HG03280 (cell line): ENCODE measurements around the gene COL1A1.

Experiments used
- ATAC-seq: cut with Tn5 transposase; IDR thresholded peaks from one replicate; pipeline ENCODE4 v1.9.1; 2021; ENCODE audit warnings: mild to moderate bottlenecking, moderate library complexity; ENCODE audit not compliant: unreplicated experiment

Gene COL1A1

DNA sequence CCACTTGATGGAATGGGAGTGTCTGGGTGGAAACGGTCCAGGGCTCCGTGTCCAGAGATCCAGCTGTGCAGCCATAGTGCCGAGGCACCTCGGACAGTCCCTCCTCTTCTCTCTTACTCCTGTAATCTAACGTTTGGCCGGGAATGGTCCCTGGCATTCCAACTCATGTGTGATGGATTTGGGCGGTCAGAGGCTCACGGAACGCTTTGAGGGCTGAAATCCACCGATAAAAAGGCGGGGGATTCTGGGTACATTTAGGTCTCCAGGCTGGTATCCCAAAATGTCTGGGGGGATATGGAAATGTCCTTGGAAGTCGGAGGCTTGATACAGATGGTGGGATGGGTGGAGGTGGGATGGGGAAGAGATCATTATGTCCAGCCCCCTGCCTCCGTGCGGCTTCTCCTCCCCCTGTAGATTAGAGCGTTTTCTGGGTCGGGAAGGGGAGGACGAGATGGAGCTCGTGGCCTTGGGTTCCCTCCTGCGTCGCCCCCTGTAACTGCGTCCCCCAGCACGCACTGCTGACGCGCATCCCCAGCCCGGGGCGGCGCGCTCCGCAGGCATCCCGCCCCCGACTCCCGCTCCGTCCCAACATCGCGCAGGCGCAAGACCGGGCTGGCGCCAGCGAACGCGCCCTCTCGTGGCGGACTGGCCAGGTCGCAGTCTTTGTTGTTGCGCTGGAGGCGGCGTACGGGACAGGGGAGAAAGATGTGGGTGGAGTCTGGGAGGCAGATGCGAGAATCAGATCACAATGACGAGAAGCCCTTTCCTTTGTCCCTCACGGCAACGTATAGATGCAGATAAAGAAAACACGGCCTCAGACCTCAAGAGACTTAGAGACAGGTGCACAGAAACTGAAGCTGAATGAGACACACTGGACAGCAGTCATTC is 40.2 kb downstream of the COL1A1 start:
- ATAC-seq = peak; percentile 93

DNA sequence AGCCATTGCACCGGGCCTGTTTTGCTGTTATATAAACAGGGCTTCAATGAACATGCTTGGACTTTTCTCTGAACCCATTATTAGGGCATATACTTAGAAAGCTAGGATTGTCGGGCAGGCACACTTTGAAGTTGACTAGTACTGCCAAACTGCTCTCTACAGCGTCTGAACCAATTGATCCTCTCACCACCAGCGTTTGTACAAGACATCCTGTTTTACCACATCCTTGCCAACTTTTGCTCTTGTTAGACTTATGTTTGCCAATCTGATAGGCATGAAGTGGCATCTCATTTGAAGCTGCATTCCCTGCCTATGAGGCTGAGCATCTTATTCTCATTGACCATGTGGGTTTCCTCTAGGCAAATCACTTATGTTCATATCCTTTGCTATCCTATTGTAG is 43.5 kb downstream of the COL1A1 start:
- ATAC-seq = no peak

- ATAC-seq = no peak
These were observed 46.2 kb downstream of the COL1A1 start for GRCh38 chr17:50155115-50155819.

DNA sequence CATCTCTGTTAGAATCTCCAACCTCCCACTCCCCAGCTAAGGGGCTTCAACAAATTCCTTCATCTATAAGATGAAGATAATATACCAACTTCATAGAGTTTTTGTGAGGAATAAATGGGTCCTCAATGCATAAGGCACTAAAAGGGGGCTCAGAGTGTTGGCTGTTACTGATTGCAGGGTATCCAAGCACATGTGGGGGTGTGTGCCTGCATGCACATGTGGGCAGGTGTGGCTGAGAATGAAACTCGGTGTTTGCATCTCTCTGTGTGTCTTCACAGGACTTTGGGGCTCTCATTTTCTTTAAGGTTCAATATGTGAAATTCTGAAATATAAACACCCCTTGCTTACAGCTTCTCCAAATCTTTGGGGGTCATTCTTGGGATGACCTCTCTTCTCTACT is 46.8 kb downstream of the COL1A1 start:
- ATAC-seq = no peak

- ATAC-seq = no peak
These were observed 47.5 kb downstream of the COL1A1 start for GRCh38 chr17:50153650-50154575.

GRCh38 chr17:50152736-50153135 is 48.7 kb downstream of the COL1A1 start:
- no peak for ATAC-seq

GRCh38 chr17:50151937-50152547 is 49.4 kb downstream of the COL1A1 start:
- ATAC-seq = peak; percentile 24

DNA sequence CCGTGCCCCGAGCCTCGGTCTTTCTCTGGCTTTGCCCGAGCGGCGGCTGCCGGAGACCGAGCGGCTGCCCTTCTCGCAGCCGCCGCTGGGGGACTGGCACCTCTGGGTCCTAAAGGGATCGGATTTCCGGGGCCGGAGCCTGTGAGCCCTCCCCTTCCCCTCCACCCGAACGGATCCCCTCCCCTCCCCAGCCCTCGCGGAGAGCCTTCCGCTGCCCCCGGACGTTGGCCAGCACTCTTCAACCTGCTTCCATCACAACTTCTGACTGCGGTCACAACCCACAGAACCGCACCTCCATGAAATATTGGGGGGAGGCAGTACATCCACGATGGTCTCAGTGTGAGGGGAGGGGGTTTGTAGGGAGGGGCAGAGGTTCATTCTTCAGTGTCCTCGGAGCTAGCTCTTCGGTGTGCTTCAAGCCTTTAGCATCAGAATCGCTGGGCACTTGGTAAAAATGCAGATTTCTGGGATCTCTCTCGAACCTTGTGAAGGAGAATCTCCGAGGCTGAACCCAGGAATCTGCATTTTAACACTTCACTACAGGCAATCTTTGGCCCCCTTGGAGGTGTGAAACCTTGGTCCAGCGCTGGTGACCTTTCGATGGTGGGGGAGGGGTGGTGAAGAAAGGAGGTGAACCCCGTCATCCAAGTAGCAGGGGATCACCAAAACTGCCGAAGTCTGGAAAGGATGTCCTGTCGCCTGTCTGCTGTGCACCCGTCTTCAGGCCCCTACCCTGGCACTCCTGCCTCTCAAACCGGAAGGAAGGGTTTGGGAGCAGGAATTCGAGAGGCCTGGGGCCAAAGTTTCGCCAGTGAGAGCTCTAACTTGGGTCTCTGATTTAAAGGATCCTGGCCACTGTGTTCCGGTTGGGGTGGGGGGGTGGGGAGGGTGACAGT is 50.1 kb downstream of the COL1A1 start:
- peak; percentile 58 for ATAC-seq

DNA sequence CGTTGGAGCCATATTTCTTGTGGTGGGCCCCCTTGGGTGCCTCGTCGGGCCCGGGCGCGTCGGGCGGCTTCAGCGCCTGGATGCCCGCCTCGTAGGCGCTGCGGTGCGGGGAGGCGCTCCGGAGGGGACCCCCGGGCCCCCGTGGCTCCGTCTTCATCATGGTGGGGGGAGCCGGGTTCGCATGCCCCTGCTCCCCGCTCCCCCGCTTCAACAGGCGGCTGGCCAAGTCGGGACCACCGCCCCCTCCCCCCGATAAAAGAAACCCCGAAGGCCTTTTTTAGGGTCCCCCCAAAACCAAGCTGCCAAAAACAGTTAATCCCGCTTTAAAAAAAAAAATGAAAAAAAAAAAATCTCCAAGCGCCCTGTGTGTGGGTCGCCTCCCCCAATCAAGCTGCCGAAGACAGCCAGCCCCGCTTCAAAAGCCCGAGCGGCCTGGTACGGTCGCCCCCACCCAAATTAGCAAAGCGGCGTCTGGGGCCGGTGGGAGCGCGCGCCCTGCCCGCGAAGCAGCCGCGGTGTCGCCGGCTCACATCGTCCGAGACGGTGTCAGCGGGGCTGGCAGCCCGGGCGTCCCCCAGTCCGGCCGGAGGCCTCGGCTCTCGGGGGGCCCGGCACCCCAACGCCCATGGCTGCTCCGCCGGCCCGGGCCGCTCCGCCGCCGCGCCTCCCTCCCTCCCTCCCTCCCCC is 50.9 kb downstream of the COL1A1 start, which contains the start of gene PPP1R9B:
PPP1R9B (minus strand) TSS at position 324 of the 687 bp plus-strand sequence; CDS start at position 160, 164 bp downstream.
- no peak for ATAC-seq

DNA sequence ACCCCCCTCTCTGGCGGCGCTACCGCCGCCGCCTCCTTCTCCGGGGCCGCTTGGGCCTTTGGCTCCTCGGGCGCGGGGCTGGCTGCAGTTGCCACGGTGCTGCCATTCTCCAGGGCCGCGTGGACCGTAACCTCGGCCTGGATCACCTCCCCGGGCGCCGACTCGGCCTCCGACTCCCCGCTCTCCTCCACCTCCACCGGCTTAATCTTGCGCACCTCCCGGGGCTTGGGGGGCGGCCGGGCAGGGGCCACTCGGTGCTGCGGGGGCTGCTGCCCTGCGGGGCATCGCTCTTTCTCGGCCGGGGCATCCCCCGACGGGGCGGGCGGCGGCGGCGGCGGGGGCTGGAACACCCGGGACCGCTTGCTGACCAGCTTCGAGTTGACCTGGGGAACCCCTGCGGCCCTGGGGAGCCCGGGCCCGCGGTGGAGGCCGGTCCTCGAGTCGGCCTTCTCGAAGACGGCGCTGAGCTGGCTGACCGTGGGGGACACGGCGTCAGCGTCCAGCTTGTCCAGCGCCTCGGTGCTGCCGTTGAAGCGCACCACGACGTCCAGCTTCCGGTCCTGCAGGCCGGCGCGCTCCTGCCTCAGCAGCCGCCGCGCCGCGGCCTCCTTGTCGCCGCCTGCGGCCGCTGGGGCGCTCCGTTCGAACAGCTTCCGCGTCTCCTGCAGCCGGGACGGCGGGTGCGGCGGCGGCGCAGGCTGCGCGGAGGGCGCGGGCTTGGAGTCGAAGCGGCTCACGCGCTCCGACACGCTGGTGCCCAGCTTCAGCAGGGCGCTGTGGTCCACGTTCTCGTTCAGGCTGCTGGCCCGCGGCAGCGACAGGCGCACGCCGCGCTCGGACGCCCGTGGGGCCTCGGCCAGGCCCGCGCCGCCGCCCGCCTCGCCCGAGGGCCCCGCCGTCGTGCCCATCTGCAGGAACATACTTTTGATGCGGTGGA is 51.7 kb downstream of the COL1A1 start:
- no peak for ATAC-seq

- no peak for ATAC-seq
These were observed 52.4 kb downstream of the COL1A1 start for GRCh38 chr17:50149091-50149416.

GRCh38 chr17:50148226-50149090 is 53.0 kb downstream of the COL1A1 start:
- ATAC-seq = peak; percentile 22

- no peak for ATAC-seq
These were observed 53.6 kb downstream of the COL1A1 start for GRCh38 chr17:50147841-50148225.

GRCh38 chr17:50146927-50147665 is 54.3 kb downstream of the COL1A1 start:
- ATAC-seq = no peak

DNA sequence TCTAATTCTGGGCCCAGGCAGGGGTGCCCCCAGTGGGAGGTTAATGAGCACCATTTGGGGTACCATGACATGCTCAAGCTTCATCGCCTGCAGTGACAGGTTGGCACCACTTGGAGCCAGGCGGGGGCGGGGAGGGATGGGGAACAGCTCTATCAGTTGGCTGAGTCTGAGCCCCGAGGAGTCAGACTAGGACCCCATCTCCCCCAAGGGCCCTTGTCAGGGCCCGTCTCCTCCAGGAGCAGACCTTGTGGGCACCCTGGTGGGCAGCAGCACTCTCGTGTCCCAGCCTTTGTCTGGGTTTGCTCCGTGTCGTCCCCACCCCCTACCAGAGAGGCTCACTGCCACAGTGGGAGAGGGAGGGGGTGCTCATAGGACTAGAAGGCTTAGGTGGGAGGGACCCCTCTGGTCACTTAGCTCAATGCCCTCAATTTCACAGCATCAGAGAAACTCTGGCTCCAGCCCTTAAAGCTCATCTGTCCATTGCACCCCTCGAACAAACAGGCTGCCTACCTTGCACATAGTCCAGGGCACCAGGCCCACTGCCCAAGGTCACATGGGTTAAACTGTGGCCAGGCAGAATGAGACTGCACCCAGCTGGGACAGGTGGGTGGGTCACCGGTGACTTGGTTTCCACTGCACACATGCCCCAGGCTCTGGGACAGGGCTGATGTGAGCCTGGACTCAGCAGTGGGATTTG is 55.1 kb downstream of the COL1A1 start:
- ATAC-seq = no peak
